NCI-H345 (cell line): Measurements from ENCODE around the gene DTD1.

ENCODE experiments used
- DNase-seq: peaks from one replicate; lab custom pipeline; 2025; lab: John Stamatoyannopoulos, UW

Gene DTD1

DNA sequence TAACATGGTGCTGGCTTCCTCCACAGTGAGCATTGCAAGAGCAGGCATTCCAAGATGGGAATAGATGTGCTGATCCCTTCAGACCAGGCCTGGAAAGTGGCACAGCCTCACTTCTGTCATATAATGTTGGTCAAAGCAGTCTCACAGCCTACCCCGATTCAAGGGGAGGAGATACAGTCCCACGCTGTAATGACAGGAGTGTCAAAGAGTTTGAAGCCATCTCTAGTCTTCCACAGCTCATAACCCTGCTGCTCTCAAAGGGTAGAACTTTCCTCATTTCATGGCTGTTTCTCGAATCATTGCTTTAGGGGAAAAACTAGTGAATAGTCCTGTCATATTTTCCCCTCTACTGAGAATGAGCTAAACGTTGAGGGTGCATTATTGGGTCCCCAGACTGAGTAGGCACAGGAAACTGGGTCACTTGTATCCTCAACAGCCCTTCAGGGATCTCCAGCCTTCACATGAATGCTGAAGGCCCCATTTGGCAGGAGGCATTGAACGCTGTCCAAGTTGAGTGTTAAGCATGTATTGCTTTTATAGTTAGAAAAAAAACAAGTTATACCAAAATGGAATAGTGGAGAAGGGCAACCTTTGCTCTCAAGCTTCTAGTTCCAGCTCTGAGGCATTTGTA lies 27.3 kb downstream of the DTD1 start:
- no peak for DNase-seq

DNA sequence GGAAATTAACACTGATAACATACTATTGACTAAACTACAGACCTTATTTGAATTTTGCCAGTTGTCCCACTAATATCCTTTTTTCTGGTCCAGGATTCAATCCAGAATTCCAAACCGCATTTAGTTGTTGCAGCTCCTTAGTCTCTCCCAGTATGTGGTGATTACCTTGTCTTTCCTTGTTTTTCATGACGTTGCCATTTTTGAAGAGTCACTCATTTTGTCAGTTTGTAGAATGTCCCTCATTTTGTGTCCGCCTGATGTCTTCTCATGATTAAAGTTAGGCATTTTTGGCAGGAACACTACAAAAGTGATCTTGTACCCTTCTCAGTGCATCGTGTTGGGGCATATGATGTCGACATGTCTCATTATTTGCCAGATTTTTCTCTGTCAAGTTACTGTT lies 33.1 kb downstream of the DTD1 start:
- DNase-seq: no peak

DNA sequence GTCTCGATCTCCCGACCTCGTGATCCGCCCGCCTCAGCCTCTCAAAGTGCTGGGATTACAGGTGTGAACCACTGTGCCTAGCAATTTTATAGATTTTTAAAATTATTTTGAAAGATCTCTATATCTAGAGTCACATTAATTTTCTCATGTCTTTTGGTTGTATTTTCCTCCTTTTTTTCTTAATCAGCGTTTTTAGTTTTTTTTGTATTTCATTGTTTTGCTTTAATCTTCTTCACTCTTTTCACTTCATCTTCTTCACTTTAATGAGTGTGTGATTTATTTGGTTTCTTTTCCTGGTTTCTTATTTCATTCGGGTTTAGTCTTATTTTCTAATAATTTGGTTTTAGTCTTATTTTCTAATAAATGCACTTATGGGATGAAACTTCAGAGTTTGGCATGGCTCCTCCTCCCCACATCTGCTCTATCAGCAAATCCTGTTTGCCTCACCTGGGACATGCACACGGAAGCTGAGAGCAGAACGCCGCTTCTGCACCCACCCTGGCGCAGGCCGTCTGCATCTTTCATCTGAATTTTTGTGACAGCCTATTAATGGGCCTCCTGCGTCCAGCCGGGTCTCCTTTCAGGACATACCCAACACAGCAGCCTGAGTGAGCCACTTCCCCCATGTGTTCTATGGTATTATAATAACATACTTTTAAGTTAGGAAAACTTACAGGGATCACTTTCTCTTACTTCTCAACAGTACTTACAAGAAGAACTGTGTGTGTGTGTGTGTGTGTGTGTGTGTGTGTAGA lies 35.5 kb downstream of the DTD1 start:
- DNase-seq: no peak

DNA sequence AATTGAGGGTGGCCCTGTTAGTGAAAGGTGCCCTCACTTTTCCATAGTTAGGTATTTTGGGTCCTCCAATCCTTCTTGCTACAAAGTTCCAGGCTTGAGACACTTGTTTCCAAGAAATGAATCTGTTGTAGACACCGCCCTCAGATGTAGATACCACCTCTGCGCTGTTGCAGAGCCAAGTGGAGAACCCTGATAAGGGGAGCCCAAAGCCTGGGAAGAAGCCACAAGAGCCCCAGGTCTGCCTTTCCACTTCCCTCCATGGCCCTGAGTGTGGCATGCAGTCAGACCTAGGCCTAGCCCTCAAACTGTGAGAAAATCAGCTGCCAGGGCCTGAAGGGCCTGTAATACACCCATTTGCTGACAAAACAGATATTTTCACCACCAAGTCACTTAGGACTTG lies 37.1 kb downstream of the DTD1 start:
- DNase-seq: no peak

DNA sequence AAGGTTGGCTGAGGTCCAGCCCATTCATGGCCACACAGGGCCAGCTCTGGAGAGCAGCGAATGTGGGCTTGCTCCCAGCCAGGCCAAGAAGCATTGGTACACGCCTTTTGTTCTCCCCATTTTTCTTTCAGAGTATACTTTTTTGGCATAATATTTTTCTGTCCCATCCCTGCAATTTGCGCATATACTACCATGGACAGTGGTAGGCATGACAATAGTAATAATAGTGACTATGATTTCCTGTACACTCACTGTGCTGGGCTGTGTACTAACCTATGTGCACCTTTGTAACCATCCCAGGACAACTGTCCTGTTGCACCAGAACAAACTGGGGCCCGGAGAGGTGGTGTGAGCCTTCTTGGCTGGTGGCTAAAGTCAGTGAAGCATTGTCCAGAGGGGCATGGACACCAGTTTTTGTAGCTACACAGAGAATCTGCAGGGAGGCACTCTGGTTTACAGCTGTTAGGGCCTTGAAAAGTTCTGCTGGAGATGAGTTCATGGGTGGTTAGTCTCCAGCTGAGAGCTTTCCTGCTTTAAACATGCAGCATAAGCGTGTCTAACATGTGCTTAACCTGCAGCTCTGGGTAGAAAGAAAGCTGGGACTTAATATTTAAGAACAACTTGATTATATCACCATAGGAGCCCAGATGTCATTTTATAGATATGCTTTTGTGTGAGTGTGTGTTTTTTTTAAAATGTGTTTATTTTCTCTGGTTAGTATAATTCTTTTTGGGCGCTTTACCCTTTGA lies 38.2 kb downstream of the DTD1 start:
- no peak for DNase-seq

DNA sequence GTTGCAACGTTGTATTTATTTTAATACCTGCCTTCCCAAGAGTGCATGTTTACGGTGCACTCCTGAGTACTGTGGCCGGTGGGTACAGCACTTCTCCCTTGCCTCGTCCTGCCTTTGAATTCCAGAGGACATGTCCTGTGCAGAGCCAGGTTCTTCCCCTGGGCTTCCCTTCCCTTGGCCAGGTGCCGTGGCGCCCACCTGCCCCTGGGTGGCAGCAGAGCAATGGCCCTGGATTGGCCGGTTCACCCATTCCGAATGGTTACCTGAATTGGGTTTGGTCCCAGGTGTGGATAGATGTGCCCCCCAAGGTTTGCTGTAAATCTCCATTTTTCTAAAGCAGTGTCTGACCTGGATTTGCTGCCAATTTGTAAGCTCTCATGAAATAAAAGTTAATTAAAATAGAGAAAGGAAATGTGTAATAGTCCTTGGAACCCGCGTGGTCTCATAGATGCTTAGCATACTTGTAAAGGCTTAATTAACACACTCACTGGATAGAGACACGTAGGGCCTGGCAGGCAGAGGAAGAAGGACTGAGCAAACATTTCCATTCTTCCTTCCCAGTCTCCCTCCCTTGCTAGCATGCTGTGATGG lies 40.6 kb downstream of the DTD1 start:
- peak; percentile 25 for DNase-seq

DNA sequence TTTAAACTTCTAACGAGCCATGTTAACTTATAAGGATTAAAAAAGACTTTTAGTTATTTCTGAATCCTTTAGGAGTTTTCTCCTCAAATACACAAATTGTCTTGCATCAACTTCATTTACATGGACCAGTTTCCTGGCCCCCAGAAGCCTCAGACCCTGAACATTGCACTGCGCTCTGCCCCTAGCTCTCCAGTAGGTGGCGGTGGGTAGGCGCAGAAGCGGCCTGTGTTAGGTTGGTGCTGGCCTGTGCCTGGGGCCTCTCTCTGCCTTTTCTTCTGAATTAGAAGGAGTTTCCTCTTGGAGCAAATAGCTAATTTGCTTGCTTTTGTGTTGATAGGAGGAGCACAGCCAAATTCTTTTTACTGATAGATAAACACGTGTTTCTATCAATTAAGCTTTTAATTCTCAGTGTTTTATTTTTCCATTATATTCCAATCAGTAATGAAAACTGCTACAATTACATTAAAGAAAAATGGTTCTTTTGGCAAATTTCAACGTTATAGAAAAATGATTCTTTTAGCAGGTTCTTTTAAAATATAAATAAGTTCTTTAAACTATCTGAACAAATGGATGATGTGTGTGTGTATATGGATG lies 44.4 kb downstream of the DTD1 start:
- peak; percentile 67 for DNase-seq

DNA sequence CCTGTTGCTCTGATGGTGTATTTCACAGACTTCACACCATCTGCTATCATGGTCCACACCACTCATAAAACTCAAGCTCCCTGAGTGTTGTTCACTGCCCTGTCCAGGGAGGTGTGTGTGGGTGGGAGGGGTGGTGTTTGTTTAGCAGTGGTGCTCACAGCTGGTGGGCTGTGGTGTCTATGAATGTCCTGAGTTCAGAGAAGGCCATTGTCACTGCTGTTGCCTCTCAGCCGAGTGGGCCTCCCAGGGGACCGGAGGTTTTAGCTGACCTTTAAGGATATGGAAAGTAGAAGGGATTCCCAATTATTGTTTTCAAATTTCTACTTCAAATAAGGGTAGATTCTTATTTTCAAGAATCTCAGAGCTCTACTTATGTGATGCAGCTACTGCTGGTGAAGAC lies 45.6 kb downstream of the DTD1 start:
- no peak for DNase-seq

DNA sequence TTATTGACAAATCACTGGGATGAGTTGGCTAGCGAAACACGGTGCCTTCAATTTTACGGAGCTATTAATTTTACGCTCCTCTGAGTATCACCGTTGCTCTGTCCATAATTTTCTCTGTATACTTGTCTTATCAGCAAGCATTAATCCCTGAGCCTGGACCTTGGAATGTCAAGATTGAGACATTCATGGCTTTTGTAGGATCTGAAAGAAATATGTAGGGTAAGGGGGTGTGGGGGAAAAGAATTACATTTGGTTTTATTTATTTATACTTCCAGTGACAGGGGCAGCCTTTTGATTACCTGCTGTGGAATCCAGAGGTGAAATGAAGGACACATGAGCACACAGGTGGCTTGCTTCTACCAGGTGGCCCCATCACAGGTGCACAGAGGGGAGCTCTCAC lies 46.6 kb downstream of the DTD1 start:
- no peak for DNase-seq

DNA sequence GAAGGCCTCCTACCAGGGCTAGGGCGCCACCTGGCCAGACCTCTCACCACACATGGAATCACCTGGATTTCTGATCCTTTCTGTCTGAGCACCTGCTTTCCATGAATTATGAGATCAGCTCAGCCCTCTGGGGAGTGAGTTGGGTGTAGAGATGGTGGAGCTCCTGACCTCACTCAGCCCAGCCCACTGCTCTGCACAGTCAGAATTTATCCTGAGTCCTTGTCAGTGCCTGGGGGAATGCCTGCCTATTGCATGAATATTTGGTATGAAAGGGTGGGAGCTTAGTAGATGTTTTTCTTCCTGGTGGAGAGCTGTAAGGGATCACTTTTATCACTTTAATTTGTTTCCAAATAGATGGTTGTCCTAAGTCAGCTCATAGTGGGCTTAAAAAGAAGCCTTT lies 47.5 kb downstream of the DTD1 start:
- DNase-seq: no peak

DNA sequence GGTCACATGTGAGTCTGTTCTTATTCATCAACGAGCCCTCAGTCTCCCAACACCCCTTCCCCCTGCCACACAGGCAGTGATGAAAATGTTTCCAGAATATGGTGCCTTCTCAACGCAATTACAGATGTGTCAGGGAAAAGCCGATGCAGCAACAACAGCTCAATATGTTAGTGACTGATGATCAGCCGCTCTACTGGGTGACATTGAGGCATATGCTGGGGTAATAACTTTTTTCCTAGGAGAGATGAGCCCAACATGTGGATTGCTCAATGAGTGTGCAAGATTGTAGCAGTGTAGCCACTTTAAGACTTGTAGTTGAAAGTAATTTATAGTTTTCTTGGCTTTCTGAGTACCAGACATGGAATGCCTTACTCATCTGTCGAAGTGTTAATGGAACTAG lies 49.4 kb downstream of the DTD1 start:
- no peak for DNase-seq

DNA sequence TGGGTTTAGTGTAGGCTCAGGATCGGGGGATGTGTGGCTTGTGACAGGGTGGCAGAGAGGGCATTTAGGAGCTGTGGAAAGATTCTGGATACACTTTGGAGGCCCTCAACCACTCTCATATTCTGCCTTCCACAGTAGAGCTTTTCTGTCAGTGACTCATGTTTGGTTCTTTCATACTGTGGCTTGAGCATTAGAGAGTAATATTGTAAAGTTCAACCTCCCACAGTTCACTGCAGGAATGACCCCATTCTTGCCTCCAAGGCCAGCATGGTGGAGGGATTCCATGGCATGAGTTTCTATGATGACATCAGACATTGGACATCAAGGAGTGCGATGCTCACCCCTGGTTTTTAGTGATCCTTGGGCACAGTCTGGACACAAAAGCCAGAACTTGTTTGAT lies 50.9 kb downstream of the DTD1 start:
- DNase-seq: no peak

DNA sequence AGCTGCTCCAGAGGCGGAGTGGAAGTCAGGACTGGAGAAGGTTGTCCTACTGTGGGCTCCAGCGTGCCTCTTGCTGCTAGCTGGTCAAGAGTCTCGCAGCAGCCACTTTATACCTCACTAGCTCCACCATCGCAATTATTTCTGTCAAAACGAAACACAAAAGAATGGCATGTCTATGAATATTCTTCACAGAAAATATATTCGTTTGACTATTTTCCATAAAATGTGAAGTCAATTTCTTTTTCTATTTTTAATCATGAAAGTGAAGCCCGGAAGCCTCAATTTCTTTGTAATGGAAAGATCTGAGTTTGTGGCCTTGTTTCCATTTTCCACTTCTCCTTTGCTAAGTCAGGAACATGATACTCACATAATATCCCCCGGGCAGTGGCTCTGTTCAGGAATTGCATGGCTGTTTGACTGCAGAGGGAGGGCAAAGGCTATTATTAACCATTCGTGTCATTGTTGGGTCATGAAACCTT lies 51.7 kb downstream of the DTD1 start:
- no peak for DNase-seq

DNA sequence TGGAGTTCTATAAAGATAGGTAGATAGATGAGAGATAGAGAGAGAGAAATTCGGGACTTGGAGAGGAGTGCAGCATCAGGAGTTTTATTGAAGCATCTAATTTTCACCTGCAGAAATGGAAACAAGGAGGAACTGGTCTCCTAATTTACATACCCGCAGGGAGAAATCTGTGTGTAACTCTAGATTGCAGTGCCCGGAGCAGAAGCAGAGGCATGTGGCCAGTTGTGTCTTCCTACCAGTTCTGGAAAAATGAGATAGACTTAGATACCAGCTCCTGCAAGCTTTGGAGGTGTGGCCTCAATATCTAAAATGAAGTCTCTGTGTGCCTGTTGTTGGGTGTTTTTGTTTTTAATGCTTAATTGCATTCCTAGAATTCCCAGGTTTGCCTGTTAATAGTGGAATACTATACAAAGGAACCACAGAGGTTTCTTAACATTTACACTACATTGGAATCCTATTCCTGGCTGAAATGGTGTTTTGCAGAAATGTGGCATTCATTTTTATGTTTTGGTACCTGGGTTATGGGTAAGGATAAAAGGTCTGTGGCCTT lies 57.4 kb downstream of the DTD1 start:
- DNase-seq: no peak

DNA sequence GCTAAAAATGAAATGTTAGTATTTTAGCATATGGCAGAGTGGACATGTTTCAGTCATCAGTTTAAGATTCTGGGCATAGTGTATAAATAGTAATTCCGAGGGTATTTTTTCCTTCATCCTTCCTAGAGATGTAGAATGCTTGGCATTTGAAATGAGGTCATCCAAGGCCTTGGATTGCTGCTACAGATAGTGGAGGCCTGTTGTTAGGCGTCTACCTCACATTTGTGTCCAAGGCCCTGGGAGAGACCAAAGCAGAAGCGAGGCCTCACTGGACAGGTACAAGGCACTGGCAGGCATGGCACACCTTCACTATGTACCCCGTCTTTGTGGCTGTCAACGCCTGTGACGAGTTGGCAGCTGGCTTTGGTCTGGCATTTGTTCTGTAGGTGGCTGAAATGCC lies 58.0 kb downstream of the DTD1 start:
- no peak for DNase-seq

DNA sequence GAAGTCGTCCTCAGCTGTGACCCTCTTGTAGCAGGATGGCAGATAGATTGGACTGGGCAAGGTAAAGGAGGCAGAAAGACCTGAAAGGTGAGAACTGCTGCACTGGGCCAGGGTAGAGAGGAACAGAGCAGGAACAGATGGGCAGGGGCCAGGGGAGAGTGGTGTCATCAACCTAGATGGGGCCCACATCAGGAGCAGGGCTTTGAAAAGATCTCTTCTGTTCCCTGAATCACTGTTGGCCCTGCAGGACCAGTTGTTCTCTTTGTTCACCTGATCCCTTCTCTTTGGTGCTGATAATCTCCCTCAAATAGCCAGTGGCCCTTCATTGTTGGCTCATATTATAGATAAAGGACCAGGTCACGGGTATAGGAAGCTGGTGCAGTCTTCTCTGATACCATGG lies 59.9 kb downstream of the DTD1 start:
- no peak for DNase-seq

DNA sequence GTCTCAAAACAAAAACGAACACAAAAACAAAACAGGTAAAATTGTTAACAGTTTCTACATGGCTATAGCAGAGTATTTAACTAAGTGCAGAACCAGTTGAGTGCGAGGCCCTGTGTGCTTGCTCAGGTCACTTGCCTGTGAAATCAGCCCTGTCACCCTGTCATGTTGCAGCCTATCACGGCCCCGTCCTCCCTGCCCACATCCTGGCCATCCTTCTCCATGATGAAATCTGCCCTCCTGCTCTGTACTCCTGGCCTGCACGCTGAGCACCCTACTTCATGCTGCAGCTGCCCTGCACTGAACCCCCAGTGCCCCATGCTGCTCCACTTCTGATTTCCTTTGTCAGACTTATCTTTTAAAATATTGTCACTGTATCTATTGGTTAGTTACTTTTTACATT lies 62.4 kb downstream of the DTD1 start:
- no peak for DNase-seq

DNA sequence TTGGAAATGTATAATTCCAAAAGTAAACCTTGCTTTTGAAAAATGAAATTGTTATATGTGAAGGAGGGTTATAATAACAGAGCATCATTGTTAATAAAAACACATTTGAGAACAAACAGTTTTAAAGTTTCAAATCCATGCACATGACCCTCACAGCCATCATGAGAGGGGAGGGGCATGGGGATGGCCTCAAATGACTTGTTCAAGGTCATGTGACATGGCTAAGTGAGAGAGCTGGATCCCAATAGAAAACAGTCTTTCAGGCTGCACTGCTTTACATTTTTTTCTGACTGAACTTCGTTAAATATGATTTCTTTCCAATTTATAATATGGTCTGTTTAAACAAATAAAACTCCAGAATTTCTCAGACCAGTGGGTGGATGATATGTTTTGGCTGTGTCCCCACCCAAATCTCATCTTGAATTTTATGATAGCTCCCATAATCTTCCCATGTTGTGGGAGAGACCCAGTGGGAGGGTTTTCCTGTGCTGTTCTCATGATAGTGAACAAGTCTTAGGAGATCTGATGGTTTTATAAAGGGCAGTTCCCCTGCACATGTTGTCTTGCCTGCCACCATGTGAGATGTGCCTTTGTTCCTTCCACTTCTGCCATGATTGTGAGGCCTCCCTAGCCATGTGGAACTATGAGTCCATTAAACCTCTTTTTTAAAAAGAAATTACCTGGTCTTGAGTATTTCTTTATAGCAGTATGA lies 66.0 kb downstream of the DTD1 start:
- DNase-seq: no peak

DNA sequence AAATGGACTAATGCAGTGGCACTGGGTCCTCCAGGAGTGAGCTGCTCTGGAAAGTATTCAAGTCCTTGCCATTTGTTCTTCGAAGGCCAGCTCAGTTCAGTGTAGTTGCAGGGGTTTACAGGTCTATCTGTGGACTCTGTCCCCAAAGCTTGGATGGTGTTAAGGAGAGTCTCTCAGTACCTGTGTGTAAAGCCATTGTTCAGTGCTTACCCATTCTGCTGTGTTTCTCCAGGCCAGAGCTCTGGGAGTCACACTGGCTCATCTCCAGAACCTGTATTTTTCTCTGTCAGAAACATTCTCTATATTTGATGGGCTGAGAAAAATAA lies 66.6 kb downstream of the DTD1 start:
- no peak for DNase-seq

DNA sequence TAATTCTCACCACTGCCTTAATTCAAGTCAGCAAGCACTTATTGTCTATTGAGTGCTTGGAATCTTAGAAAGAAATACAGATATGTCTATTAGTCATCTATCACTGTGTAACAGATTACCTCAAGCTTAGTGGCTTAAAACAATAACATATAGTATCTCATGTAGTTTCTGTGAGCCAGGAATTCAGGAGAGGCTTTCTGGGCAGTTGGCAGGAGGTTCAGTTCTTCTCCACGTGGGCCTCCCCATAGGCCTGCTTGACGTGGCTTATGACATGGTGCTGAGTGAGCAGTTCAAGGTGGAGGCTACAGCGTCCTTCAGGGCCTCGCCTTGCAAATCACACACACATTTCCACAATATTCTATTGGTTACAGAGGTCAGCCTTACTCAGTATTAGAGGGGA lies 69.7 kb downstream of the DTD1 start:
- no peak for DNase-seq

DNA sequence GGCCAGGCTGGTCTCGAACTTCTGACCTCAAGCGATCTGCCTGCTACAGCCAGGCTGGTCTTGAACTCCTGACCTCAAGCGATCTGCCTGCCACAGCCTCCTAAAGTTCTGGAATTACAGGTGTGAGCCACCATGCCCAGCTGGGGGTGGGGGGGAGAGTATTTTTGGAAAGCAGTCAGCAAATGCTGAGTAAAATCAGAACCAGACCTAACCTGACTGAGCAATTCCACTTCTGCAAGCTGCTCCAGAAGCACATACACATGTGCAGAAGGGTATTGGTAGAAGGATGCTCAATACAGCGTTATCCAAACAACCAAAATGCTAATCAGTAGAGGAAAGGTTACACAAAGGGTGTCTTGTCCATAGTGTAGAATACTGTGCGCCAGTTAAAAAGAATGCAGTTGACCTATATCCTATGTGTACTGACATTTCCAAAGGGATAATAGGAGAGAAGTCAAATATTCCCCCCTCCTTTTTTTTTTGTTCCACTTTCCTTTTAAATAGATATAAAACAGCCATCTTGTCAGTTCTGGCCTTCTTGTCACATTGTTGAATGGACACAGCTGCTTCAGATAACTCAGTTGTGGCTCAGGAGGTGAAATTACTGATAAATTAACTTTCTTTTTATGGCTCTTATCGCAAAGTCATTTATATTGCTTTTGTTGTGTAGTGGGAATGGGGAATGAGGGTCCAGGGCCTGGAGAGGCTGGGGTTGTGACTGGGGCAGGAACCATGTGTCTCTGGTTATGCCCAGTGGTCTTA lies 74.6 kb downstream of the DTD1 start:
- no peak for DNase-seq
